HG03108 (cell line): ENCODE data around the gene MTARC2.

Experiments used
- ATAC-seq: cut with Tn5 transposase; IDR thresholded peaks from one replicate; pipeline ENCODE4 v1.9.1; 2021; ENCODE audit warnings: moderate library complexity; ENCODE audit not compliant: unreplicated experiment

Gene MTARC2

DNA sequence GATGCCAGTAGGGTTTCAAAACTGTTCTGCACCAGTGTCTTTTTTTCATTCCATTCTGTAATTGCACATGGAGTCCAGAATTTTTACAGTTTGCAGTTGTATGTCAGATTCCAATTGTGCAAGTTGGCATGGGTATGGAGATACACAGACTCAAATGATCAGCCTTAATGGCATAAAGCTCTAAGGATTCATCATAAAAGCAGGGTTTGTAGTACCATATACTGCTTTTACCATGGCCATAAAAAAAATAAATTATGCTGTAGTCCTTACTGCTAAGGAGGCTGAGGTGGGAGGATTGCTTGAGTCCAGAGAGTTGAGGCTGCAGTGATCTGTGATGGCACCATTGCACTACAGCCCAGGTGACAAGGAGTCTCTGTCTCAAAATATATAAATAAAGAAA lies 48.9 kb downstream of the MTARC2 start:
- ATAC-seq, result no peak

DNA sequence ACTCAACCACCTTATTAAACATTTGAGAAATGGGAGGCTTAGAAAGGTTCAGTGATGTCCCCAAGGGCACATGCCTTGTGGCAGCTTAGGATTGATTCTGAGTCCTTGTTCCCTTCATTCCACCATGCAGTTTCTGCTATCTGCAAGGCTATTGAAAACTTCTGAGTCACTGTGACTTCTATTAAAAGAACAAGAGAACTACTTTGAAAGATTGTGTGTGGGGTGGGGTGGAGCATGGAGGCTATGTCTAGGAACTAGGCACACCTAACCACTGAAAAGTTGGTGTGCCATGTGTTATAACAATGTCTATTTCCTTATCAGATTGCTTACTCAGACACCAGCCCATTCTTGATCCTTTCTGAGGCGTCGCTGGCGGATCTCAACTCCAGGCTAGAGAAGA lies 49.4 kb downstream of the MTARC2 start:
- ATAC-seq, result no peak

- no peak for ATAC-seq
Observed at GRCh38 chr1:220798338-220798737, 50.2 kb downstream of the MTARC2 start.

DNA sequence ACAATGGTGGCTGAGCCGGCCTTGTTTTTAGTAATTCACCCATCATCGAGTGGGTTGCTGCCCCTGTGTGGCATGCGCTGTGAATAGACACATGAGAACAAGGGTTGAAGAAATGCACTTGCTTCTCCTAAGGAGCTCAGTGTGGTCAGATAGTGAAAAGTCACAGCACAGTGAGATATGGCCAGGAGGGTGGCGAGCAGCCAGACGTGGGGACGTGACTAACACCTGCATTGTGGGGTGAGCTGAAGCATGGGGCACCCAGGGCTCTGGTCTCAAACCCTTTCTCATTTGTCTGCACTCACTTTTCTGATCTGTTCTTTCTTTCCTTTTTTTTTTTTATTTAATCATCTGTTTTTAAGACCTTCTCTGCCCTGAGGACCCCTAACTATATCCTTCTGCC lies 52.1 kb downstream of the MTARC2 start:
- ATAC-seq, result no peak

DNA sequence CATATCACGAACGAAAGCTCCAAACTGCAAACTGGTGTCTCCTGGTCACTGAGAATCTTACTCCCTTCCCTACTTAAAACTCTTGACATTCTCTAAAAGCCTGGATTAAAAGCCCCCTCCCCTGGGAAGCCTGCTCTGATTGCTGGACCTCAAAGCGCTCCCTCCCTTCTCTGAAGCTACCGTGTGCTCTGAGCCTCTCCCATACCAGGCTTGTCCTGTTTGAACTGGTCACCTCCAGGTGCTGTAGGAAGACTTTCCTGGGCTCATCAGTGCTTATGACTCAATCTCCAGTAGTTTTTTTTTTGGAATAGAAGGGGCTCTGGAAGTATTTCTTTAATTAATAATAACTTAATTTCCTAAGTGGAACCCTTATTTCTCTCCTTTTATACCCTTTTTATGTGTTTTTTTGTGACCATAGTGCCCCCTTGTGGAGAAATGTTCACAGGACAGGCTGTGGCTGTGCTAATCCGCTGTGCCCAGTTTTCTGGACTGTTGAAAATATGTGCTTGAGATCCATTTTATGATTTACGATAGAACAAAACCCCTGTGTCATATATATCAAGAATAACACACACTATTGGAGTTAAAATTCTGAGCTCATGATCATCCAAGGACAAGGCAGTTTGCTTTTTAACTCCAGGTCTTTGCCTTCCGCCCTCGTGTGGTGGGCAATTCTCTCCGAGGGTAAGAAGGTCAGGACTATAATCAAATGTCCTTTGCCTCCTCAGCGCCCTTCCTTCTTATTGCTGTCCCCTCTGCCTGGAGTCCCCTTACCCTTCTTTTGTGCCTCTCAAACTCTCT lies 55.5 kb downstream of the MTARC2 start:
- ATAC-seq, result no peak

GRCh38 chr1:220804202-220804586 lies 56.1 kb downstream of the MTARC2 start:
- no peak for ATAC-seq

GRCh38 chr1:220806408-220806807 lies 58.3 kb downstream of the MTARC2 start:
- no peak for ATAC-seq

GRCh38 chr1:220807726-220808125 lies 59.6 kb downstream of the MTARC2 start:
- ATAC-seq, result no peak

DNA sequence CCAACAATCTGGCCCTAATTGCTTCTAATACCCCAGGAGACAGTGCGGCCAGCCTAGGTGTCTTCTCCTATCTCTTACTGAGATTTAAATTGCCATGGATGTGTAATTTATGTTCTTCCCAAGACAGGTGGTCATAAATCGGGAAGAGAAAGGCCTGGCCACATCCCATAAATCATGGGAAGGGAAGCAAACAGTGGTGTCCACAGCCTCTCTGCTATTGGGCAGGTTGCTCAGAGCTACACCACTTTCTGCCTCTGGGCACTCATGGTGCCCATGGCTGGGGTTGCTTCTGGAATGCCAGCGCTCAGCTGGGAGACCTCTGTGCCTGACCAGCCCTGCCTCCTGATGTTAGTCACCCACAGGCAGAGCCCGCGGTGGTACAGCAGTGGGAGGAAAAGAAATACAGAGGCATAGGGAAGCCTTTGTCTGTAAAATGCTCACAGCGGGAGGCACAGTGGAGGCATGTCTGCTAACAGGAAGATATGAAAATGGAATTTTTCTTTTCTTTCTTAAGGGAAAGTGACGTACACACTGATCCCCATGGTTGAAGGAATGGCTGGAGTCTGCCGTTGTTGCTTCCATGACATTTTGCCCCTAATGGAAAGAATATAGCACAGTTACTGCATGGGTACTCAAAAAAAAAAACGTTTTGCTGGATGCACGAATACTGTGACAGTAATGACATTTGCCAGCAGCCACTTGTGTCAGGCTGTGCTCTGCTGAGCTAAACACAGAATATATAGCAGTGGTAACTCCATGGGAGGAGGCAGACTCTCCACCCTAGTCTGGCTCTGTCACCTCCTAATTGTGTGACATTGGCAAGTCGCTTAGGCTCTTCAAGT lies 60.4 kb downstream of the MTARC2 start:
- no peak for ATAC-seq

DNA sequence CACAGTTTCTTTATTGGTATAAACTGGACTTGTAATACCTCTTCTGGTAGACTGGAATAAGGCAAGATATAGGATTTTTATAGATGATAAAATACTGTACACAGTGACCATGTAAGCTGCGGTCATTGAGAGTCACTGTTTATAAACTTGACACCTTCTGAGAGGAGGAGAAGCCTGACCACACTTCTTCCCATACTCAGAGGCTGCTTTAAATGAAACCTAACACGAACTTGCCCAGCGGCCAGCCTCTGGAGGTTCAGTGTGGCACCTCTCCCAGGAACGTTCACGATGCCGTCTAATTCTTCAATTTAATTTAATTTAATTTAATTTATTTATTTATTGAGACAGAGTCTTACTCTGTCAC lies 61.0 kb downstream of the MTARC2 start:
- no peak for ATAC-seq

- ATAC-seq, result no peak
Observed at GRCh38 chr1:220809704-220810103, 61.6 kb downstream of the MTARC2 start.

- ATAC-seq, result peak; percentile 94
Observed at GRCh38 chr1:220810179-220810653, 62.1 kb downstream of the MTARC2 start.

GRCh38 chr1:220810963-220811362 lies 62.8 kb downstream of the MTARC2 start:
- no peak for ATAC-seq

GRCh38 chr1:220811695-220812094 lies 63.6 kb downstream of the MTARC2 start:
- no peak for ATAC-seq

- no peak for ATAC-seq
Observed at GRCh38 chr1:220812308-220812707, 64.2 kb downstream of the MTARC2 start.

DNA sequence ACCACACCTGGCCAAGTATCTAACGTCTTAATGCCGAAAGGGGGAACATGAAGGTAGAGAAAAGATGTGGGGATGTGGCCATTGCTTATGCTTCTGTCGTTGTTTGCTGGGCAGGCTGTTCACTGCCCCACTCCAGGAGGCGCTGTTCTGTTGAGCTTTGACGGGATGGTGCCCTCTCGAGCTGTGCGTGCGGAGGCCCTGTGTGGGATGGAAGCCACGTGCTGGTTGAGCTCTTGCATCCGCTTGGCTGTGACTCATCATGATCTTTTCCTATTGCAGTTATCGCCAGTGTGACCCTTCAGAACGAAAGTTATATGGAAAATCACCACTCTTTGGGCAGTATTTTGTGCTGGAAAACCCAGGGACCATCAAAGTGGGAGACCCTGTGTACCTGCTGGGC lies 64.9 kb downstream of the MTARC2 start:
- ATAC-seq, result no peak

DNA sequence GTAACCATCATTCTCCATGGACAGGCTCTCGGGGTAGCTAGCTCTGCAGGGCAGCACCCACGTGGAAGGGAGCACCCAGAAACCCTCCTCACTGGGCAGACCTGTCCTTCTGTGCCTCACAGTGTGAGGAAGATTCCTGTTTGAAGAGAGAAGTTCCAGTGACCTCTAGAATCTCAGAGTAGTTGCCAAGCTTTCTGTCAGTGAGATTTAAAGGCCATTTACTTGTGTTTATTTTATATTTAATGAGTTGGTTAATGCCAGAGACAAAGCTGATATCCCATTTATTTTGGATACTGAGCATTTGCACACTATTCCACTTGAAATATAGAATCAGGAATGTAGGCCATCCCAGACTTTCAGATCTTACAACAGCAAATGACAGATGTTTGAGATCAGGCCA lies 67.3 kb downstream of the MTARC2 start:
- no peak for ATAC-seq

DNA sequence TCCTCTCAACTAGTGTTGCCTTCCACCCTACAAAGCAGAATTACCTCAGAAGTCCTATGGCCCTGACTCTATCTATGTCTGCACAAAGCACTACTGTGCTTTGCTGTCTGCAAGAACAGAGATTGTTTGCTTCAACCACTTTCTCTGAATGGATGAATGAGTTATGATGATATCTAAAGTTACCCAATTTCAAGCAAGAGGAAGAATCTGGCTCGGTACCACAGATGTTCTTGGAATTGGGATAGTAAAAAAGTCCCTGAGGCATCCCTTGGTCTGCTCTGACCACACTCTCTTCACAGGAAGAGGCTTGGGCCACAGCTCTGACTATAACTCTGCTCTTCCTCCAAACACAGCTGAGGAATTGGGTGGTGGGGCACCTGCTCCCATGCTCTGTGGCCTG lies 69.8 kb downstream of the MTARC2 start:
- ATAC-seq, result no peak

- no peak for ATAC-seq
Observed at GRCh38 chr1:220818421-220819173, 70.5 kb downstream of the MTARC2 start.

DNA sequence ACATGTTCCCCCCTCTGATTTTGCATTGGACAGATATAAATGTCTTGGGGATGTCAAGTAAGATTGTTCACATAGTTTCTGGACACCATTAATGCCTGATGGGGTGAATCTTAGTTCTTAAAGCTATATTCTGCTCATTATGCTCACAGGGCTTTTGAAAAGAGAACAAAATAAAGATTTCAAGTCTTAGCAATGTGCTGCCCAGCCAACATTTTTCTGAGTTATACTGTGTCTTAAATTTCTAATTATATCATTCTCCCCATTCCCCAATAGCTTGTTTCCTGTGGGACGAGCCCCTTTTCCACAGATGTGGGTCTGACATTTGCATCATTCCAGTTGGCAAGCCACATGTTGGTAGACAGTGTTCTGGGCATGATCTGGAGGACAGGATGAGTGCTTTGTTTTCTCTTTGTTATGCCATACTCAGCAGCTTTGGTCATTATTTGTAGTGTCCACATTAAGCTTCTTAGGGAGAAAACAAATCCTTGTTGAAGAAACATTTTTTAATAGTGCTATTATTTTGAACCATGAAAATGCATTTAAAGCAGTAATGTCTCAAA lies 71.4 kb downstream of the MTARC2 start:
- no peak for ATAC-seq
